Activated CD4-positive, alpha-beta memory T cell treated with anti-CD3 and anti-CD28 coated beads for 36 hours (primary cell): ENCODE measurements around the gene CHD3. TPM values are rescaled to one million over a fixed set of nuclear protein-coding genes. Genes with fewer than 3 reads are reported as not detected.

Source experiments
- CTCF ChIA-PET: fragments of 350-600 bp; sonication (Branson Sonifier 250); formaldehyde crosslinking; loops from one replicate; lab custom pipeline; 2021; ENCODE audit warnings: antibody characterized with exemption, inconsistent platforms; lab: Charles Lee
- POLR2A ChIA-PET: fragments of 350-600 bp; sonication (Branson Sonifier 250); formaldehyde crosslinking; loops from one replicate; lab custom pipeline; 2021; ENCODE audit warnings: antibody characterized with exemption; lab: Charles Lee
- DNase-seq: peaks from one replicate; pipeline ENCODE4 v3.0.0-alpha.2; 2020
- H3K27ac Mint-ChIP-seq: one replicate; pipeline ENCODE4 v1.8.0; 2021; ENCODE audit warnings: mixed read lengths
- H3K27me3 Mint-ChIP-seq: one replicate; pipeline ENCODE4 v1.8.0; 2021; ENCODE audit warnings: mixed read lengths
- H3K36me3 Mint-ChIP-seq: one replicate; pipeline ENCODE4 v1.8.0; 2021; ENCODE audit warnings: mixed read lengths
- H3K4me1 Mint-ChIP-seq: one replicate; pipeline ENCODE4 v1.8.0; 2021; ENCODE audit warnings: low read depth, mixed read lengths
- H3K4me3 Mint-ChIP-seq: one replicate; pipeline ENCODE4 v1.8.0; 2021; ENCODE audit warnings: mild to moderate bottlenecking, mixed read lengths
- H3K9me3 Mint-ChIP-seq: one replicate; pipeline ENCODE4 v1.8.0; 2021; ENCODE audit warnings: mixed read lengths
- intact Hi-C: fragments of 100-400 bp; cut with micrococcal nuclease; formaldehyde crosslinking; loops from one replicate; pipeline ENCODE4 v1.15.1; 2023
- total RNA-seq, 2 experiments: library from RNA; stranded (reverse); gene quantifications; one replicate each; pipeline ENCODE4 v1.2.3, GENCODE V29; 2021

The CHD3 gene
- total RNA-seq, 2 experiments from 2014 or later: 120 to 133 TPM

DNA sequence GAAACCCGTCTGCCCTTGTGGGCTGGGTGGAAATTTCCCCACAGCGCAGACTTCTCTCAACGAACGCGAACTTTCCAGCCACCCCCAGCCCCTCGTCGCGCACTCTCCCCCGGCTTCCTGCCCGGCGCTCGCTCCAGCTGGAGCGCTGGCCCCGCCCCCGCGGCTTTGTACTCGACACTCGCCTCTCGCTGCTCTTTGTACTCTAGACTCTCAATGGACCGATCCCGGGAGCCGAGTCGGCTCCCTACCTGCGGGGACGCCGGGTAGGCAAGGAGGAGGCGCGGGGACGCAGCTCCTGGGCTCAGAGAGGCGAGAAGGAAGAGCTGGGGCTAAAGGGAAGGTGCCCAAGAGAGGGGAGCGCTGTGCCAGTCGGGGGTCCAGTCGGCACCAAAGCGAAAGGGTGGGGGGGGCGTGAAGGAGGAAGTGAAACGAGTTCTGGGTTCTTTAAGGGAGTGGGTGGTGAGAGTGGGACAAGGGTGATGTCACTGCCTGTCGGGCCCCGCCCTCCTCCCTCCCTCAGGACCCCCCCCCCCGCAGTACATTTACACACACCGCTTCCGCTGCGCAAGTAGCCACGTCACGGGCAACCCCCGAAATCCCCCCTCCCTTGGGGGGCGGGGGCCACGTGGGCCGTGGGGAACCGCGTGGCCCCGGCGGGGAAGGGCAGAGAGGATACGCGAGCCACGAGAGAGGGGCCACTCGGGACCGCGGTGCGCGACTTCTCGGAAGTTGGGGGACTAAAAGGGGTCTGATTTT is 44.9 kb upstream of the CHD3 start:
- ChIA-PET CTCF (interaction anchor here (2.4 to 5.4 kb wide), 2 partner anchors 9 to 14 kb away, joined by 11 to 70 read pairs; partner anchors contain the start of genes CYB5D1, KDM6B and NAA38), POLR2A (interaction anchor here (1.1 to 3.0 kb wide), 6 partner anchors 9 to 157 kb away, joined by 3 to 13 read pairs (median 8); partner anchors contain the start of genes CYB5D1, KDM6B, NAA38 and TP53)
- Mint-ChIP-seq H3K27ac (peak overlapping the region; percentile 95), H3K36me3 (peaks cover 17% of the 10 kb centered on the region), H3K27me3 (no peaks in the 10 kb centered on the region), H3K9me3 (no peaks in the 10 kb centered on the region), H3K4me3 (peak overlapping the region; percentile 85), H3K4me1 (peaks cover 48% of the 10 kb centered on the region)
- intact Hi-C loops: loop anchor here (1.0 to 5.0 kb wide), 9 partner anchors 8 to 601 kb away; partner anchors contain the start of genes CTC1, EIF5A, FXR2 and GABARAP
- peak; percentile 90 for DNase-seq

DNA sequence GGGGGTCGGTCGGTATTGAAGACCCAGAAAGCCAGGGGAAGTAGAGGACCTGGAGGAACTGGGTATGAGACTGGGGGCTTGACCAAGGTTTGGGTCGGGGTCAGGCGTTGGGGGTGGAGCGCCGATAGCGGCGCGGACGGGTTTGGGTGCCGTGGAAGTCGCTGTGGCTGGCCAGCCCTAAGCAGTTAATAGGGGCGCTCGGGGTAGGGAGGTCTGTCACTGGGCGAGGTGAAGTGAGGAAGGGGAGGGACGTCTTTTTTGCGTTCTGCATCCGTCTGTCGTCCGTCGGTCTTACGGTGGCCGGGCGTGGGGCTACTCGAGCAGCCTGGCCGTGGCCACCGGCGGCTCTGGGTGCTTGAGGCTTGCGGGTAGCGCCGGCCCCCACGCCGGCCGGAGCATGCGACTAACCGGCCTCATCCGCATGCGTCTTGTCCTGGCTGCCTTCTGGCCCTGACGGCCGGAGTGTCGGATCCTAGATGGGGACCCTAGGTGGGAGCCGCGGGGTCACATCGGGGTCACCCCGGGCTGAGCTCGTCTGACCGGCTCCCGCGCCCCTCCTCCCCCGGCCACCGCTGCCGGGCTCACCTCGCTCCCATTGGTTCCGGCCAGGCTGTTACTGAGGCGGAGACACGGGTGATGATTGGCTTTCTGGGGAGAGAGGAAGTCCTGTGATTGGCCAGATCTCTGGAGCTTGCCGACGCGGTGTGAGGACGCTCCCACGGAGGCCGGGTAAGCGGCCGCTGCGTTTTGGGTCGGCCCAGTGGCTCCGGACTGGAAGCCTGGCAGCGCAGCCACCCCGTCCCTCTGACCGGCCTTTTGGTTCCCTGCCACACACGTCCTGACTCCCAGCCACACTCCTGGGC is 44.1 kb upstream of the CHD3 start:
- peak overlapping the region; percentile 85 for H3K4me3 Mint-ChIP-seq
- H3K36me3 Mint-ChIP-seq: peaks cover 21% of the 10 kb centered on the region
- intact Hi-C loops: loop anchor here (1.0 to 5.0 kb wide), 8 partner anchors 9 to 602 kb away; partner anchors contain the start of genes CTC1, EIF5A, GABARAP and HES7
- CTCF ChIA-PET: interaction anchor here (0.6 to 5.4 kb wide), 11 partner anchors 10 to 216 kb away, joined by 3 to 70 read pairs (median 4); partner anchors contain the start of genes KDM6B, NAA38, RNF227 and TP53
- H3K27ac Mint-ChIP-seq: peak overlapping the region; percentile 95
- H3K4me1 Mint-ChIP-seq: peaks cover 45% of the 10 kb centered on the region
- no peaks in the 10 kb centered on the region for H3K9me3 Mint-ChIP-seq
- no peaks in the 10 kb centered on the region for H3K27me3 Mint-ChIP-seq
- DNase-seq: peak; percentile 92
- POLR2A ChIA-PET: interaction anchor here (0.9 to 3.0 kb wide), 6 partner anchors 7 to 329 kb away, joined by 4 to 24 read pairs (median 10); partner anchors contain the start of genes KDM6B, NAA38 and TP53

DNA sequence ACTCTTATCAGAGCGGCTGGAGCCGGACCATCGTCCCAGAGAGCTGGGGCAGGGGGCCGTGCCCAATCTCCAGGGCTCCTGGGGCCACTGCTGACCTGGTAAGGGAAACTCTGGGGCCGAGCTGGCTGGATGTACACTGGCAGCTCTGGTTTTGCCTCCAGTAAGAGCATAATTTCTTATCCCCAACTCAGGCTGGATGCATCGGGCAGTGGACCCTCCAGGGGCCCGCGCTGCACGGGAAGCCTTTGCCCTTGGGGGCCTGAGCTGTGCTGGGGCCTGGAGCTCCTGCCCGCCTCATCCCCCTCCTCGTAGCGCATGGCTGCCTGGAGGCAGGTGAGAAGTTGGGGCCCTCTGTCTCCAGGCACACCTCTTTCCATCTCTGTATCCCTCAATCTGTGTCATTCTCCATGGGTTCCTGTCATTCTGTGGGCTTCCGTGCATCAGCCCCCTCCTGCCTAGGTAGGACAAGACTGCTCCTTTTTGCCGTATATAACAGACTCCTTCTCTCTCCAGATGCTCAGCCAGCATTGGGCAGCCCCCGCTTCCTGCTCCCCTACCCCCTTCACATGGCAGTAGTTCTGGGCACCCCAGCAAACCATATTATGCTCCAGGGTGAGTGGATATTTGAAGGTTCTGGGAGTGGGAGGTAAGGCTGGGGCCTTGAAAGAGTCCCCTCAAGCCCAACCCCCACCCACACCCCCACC is 43.1 kb upstream of the CHD3 start:
- ChIA-PET POLR2A (interaction anchor here (0.9 to 3.0 kb wide), 6 partner anchors 8 to 328 kb away, joined by 4 to 24 read pairs (median 10); partner anchors contain the start of genes KDM6B, NAA38 and TP53), CTCF (interaction anchor here (0.7 to 5.4 kb wide), 10 partner anchors 10 to 212 kb away, joined by 3 to 70 read pairs (median 4); partner anchors contain the start of genes KDM6B, NAA38, RNF227 and TP53)
- intact Hi-C loops: no loop called here
- peaks cover 45% of the 10 kb centered on the region for H3K4me1 Mint-ChIP-seq
- H3K27ac Mint-ChIP-seq: peak overlapping the region; percentile 69
- peak overlapping the region; percentile 85 for H3K4me3 Mint-ChIP-seq
- peaks cover 28% of the 10 kb centered on the region for H3K36me3 Mint-ChIP-seq
- no peaks in the 10 kb centered on the region for H3K27me3 Mint-ChIP-seq
- no peaks in the 10 kb centered on the region for H3K9me3 Mint-ChIP-seq
- no peak for DNase-seq

DNA sequence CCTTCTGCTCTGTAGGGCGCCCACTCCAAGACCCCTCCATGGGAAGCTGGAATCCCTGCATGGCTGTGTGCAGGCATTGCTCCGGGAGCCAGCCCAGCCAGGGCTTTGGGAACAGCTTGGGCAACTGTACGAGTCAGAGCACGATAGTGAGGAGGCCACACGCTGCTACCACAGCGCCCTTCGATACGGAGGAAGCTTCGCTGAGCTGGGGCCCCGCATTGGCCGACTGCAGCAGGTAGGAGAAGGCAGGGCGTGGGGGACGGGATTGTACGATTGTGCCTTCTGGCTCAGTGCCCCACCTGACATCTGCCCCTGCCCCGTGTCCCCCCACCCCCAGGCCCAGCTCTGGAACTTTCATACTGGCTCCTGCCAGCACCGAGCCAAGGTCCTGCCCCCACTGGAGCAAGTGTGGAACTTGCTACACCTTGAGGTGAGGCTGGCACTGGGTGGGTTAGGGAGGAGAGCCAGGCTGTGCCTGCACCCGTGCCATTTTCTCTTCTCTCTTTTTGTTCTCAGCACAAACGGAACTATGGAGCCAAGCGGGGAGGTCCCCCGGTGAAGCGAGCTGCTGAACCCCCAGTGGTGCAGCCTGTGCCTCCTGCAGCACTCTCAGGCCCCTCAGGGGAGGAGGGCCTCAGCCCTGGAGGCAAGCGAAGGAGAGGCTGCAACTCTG is 42.4 kb upstream of the CHD3 start:
- peaks cover 33% of the 10 kb centered on the region for H3K36me3 Mint-ChIP-seq
- CTCF ChIA-PET: interaction anchor here (1.1 to 5.4 kb wide), 3 partner anchors 11 to 23 kb away, joined by 3 to 70 read pairs (median 5); partner anchors contain the start of genes KDM6B and NAA38
- H3K4me1 Mint-ChIP-seq: peaks cover 45% of the 10 kb centered on the region
- H3K9me3 Mint-ChIP-seq: no peaks in the 10 kb centered on the region
- peak overlapping the region; percentile 85 for H3K4me3 Mint-ChIP-seq
- POLR2A ChIA-PET: interaction anchor here (1.5 to 1.9 kb wide), 2 partner anchors 9 to 10 kb away, joined by 4 to 20 read pairs; partner anchors contain the start of gene NAA38
- DNase-seq: no peak
- peak overlapping the region; percentile 45 for H3K27ac Mint-ChIP-seq
- intact Hi-C loops: no loop called here
- no peaks in the 10 kb centered on the region for H3K27me3 Mint-ChIP-seq

DNA sequence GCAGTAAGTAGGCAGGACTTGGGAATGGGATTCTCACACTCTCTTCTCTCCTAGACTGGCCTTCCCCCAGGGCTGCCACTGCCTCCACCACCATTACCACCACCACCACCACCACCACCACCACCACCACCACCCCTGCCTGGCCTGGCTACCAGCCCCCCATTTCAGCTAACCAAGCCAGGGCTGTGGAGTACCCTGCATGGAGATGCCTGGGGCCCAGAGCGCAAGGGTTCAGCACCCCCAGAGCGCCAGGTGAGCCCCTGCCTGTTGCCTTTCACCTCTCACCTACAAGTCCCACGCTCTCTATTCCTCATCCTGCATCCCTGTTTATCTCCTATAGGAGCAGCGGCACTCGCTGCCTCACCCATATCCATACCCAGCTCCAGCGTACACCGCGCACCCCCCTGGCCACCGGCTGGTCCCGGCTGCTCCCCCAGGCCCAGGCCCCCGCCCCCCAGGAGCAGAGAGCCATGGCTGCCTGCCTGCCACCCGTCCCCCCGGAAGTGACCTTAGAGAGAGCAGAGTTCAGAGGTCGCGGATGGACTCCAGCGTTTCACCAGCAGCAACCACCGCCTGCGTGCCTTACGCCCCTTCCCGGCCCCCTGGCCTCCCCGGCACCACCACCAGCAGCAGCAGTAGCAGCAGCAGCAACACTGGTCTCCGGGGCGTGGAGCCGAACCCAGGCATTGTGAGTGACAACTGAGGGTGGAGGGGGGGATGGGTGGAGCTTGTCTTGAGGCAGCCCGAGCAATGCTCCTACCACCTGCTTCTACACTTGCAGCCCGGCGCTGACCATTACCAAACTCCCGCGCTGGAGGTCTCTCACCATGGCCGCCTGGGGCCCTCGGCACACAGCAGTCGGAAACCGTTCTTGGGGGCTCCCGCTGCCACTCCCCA is 41.6 kb upstream of the CHD3 start:
- Mint-ChIP-seq H3K4me3 (peak overlapping the region; percentile 35), H3K27me3 (no peaks in the 10 kb centered on the region), H3K9me3 (no peaks in the 10 kb centered on the region), H3K27ac (peak overlapping the region; percentile 67), H3K36me3 (peaks cover 41% of the 10 kb centered on the region), H3K4me1 (peaks cover 48% of the 10 kb centered on the region)
- POLR2A ChIA-PET: no interaction called here
- intact Hi-C loops: no loop called here
- DNase-seq: no peak
- CTCF ChIA-PET: interaction anchor here (1.1 to 5.4 kb wide), 2 partner anchors 10 to 12 kb away, joined by 3 to 70 read pairs; partner anchors contain the start of genes KDM6B and NAA38

DNA sequence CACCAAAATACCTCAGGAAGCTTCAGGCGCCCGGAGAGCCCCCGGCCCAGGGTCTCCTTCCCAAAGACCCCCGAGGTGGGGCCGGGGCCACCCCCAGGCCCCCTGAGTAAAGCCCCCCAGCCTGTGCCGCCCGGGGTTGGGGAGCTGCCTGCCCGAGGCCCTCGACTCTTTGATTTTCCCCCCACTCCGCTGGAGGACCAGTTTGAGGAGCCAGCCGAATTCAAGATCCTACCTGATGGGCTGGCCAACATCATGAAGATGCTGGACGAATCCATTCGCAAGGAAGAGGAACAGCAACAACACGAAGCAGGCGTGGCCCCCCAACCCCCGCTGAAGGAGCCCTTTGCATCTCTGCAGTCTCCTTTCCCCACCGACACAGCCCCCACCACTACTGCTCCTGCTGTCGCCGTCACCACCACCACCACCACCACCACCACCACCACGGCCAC is 40.4 kb upstream of the CHD3 start:
- H3K4me1 Mint-ChIP-seq: peaks cover 54% of the 10 kb centered on the region
- no peak for DNase-seq
- peaks cover 47% of the 10 kb centered on the region for H3K36me3 Mint-ChIP-seq
- H3K9me3 Mint-ChIP-seq: no peaks in the 10 kb centered on the region
- ChIA-PET POLR2A (no interaction called here), CTCF (no interaction called here)
- intact Hi-C loops: no loop called here
- no peaks in the 10 kb centered on the region for H3K27me3 Mint-ChIP-seq
- no peak overlapping the region for H3K27ac Mint-ChIP-seq
- H3K4me3 Mint-ChIP-seq: no peak overlapping the region

DNA sequence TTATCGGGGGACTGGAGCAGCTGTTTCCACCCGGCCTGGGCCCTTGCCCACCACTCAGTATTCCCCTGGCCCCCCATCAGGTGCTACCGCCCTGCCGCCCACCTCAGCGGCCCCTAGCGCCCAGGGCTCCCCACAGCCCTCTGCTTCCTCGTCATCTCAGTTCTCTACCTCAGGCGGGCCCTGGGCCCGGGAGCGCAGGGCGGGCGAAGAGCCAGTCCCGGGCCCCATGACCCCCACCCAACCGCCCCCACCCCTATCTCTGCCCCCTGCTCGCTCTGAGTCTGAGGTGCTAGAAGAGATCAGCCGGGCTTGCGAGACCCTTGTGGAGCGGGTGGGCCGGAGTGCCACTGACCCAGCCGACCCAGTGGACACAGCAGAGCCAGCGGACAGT is 39.9 kb upstream of the CHD3 start:
- ChIA-PET CTCF (interaction anchor here (3.2 kb wide), 1 partner anchor 15 kb away, joined by 49 read pairs; the partner anchor contains the start of gene KDM6B), POLR2A (interaction anchor here (1.2 kb wide), 1 partner anchor 8 kb away, joined by 3 read pairs; no protein-coding TSS in a partner anchor)
- intact Hi-C loops: no loop called here
- no peak overlapping the region for H3K27ac Mint-ChIP-seq
- no peaks in the 10 kb centered on the region for H3K9me3 Mint-ChIP-seq
- H3K4me3 Mint-ChIP-seq: no peak overlapping the region
- DNase-seq: no peak
- H3K4me1 Mint-ChIP-seq: peaks cover 55% of the 10 kb centered on the region
- no peaks in the 10 kb centered on the region for H3K27me3 Mint-ChIP-seq
- H3K36me3 Mint-ChIP-seq: peaks cover 47% of the 10 kb centered on the region

DNA sequence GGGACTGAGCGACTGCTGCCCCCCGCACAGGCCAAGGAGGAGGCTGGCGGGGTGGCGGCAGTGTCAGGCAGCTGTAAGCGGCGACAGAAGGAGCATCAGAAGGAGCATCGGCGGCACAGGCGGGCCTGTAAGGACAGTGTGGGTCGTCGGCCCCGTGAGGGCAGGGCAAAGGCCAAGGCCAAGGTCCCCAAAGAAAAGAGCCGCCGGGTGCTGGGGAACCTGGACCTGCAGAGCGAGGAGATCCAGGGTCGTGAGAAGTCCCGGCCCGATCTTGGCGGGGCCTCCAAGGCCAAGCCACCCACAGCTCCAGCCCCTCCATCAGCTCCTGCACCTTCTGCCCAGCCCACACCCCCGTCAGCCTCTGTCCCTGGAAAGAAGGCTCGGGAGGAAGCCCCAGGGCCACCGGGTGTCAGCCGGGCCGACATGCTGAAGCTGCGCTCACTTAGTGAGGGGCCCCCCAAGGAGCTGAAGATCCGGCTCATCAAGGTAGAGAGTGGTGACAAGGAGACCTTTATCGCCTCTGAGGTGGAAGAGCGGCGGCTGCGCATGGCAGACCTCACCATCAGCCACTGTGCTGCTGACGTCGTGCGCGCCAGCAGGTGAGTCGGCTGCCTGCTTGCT is 39.3 kb upstream of the CHD3 start:
- H3K9me3 Mint-ChIP-seq: no peaks in the 10 kb centered on the region
- H3K4me3 Mint-ChIP-seq: no peak overlapping the region
- intact Hi-C loops: no loop called here
- ChIA-PET POLR2A (interaction anchor here (1.2 kb wide), 1 partner anchor 9 kb away, joined by 3 read pairs; no protein-coding TSS in a partner anchor), CTCF (interaction anchor here (3.2 kb wide), 1 partner anchor 16 kb away, joined by 49 read pairs; the partner anchor contains the start of gene KDM6B)
- H3K36me3 Mint-ChIP-seq: peaks cover 47% of the 10 kb centered on the region
- H3K27ac Mint-ChIP-seq: peak overlapping the region; percentile 63
- no peaks in the 10 kb centered on the region for H3K27me3 Mint-ChIP-seq
- H3K4me1 Mint-ChIP-seq: peaks cover 57% of the 10 kb centered on the region
- DNase-seq: no peak

DNA sequence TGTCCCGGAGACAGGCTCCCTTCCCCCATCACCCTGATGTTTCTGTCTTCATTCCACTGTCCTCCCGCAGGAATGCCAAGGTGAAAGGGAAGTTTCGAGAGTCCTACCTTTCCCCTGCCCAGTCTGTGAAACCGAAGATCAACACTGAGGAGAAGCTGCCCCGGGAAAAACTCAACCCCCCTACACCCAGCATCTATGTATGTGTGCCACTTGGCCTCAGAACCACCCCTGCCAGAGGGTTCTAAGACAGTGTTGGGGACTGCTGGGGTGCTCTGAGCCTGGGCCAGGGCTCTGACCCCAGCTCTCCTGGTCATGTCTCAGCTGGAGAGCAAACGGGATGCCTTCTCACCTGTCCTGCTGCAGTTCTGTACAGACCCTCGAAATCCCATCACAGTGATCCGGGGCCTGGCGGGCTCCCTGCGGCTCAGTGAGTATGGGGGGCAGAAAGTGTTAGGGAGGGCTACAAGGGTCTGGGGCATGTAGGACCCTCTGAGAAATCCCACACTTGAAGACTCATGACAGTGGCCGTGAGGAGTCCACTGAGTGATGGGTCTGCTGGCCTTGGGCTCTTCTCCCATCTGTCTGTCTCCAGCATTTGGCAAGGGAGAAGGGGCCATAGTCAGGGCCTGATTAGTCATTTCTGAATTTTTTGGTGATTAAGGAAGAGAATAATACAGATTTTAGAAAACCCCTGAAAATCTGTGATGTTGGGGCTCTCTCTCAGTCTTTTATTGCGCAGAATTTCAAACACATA is 38.7 kb upstream of the CHD3 start:
- H3K9me3 Mint-ChIP-seq: no peaks in the 10 kb centered on the region
- ChIA-PET CTCF (interaction anchor here (0.9 to 3.2 kb wide), 6 partner anchors 16 to 140 kb away, joined by 3 to 49 read pairs (median 5); partner anchors contain the start of gene KDM6B), POLR2A (interaction anchor here (1.2 to 1.7 kb wide), 3 partner anchors 8 to 15 kb away, joined by 3 to 11 read pairs (median 4); no protein-coding TSS in a partner anchor)
- H3K36me3 Mint-ChIP-seq: peaks cover 47% of the 10 kb centered on the region
- H3K4me3 Mint-ChIP-seq: no peak overlapping the region
- DNase-seq: no peak
- peak overlapping the region; percentile 63 for H3K27ac Mint-ChIP-seq
- no peaks in the 10 kb centered on the region for H3K27me3 Mint-ChIP-seq
- intact Hi-C loops: loop anchor here (10.0 kb wide), 1 partner anchor 105 kb away; no protein-coding TSS in a partner anchor
- H3K4me1 Mint-ChIP-seq: peaks cover 57% of the 10 kb centered on the region
